ENCODE data around the gene SLC66A3.

SLC66A3 gene

GRCh38 chr2:11155381-11156035 lies at the start of gene SLC66A3:
Gene SLC66A3 (plus strand): TSS chr2:11155467. CDS start chr2:11155547, 80 bp downstream.
- no peak for DNase-seq

DNA sequence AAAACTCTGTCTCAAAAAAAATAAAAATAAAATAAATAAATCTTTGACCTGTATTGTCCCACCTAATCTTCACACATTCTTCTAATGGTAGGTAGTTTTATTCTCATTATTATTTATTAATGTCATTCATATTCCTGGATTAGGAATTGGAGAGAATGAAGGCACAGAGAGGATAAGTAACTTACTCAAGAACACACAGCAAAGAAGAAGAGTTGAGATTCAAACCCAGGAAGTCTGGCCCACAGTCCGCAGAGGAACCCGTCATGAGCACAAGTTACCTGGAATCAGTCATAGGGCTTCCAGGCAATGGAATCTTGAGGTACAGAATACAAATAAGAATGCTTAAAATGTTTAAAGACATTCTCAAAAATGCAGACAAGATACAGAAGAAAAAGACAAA lies 46.3 kb upstream of the SLC66A3 start:
- DNase-seq: no peak

DNA sequence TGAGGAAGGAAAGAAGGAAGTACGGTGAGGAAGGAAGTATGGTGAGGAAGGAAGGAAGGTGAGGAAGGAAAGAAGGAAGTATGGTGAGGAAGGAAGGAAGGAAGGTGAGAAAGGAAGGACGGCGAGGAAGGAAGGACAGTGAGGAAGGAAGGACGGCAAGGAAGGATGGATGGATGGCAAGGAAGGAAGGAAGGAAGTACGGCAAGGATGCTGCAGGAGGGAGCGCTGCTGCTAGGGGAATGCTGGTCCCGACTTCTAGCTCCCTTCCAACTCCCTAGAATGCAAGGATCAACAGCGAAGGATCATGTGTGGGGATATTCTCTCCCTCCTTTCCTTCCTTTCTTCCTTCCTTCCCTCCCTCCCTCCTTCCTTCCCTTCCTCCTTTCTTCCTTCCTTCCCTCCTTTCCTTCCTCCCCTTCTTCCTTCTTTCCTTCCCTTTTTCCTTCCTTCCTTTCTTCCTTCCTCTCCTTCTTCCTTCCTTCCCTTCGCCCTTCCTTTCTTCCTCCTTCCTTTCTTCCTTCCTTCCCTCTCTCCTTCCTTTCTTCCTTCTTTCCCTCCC lies 42.3 kb upstream of the SLC66A3 start:
- no peak for DNase-seq

DNA sequence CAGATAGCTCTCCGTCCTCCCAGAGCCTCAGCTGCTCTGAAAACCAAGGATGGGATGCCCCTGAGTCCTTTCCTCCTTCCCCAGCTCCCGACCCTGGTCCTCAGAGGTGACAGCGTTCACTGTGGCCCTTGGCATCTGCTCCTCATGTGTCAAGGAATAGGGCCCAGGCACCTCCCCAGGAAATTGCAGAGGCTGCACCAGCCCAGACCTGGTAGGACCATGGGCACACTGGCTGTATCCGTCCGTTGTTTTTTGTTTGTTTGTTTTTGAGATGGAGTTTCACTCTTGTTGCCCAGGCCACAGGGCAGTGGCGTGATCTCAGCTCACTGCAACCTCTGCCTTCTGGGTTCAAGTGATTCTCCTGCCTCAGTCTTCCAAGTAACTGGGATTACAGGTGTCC lies 37.5 kb upstream of the SLC66A3 start:
- no peak for DNase-seq

GRCh38 chr2:11118761-11119160 lies 36.5 kb upstream of the SLC66A3 start:
- DNase-seq: no peak

- no peak for DNase-seq
Measured at GRCh38 chr2:11121099-11121822, 34.0 kb upstream of the SLC66A3 start.

GRCh38 chr2:11121823-11122155 lies 33.5 kb upstream of the SLC66A3 start:
- no peak for DNase-seq

GRCh38 chr2:11122380-11122779 lies 32.9 kb upstream of the SLC66A3 start:
- DNase-seq: no peak

DNA sequence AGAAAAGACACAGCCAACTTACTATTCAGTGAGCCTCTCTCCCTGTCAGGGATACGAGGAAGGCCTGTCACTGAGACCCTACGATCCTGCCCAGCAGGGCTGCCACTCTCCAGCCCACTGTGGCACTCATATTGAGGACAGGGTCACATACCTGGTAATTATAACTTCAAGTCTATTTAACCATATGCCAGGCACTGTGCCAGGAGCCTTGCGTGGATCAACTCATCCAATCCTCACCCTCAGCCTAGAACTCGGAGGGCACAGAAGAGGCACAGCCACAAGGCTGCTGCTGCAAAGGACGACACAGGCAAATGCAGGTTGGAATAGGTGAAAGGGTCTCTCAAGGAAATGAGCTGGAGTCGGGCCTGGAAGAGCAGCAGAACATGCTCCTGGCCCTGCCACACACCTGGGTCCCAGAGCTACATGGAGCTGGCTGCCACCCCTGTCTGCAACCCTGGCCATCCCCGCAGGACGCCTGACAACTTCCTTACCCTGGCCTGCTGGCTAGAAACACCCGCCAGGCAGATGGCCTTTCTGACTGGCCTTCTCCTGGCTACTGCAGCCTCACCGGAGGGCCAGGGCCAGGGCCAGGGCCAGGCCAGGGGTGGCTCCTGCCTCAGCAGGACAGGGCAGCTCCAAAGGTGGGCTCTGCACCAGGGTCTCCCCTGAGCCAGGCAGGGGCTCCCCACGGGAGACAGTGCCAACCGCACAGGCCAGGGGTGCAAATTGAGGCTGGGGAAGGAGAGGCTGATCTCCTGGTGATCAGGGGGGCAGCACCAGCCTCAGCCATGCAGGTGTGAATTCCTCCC lies 32.1 kb upstream of the SLC66A3 start:
- DNase-seq: no peak

GRCh38 chr2:11123856-11124759 lies 31.2 kb upstream of the SLC66A3 start:
- peak; percentile 52 for DNase-seq

GRCh38 chr2:11124760-11125068 lies 30.6 kb upstream of the SLC66A3 start:
- DNase-seq: no peak

DNA sequence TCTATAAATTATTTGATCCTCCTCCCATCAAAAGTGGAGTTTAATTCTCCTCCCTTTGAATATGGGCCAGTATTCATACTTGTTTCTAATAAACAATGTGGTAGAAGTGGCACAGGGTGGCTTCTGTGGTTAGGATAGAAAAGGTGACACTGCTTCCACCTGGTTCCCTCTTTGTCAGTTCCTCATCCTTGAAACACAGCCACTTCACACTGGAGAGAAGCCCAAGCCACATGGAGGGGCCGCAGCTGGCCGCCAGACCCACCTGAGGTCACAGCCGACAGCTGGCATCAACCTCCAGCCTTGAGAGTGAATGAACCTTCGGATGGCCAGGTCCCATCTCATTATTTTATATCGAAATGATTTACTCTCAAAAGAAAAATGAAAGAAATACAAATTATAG lies 27.5 kb upstream of the SLC66A3 start:
- no peak for DNase-seq

DNA sequence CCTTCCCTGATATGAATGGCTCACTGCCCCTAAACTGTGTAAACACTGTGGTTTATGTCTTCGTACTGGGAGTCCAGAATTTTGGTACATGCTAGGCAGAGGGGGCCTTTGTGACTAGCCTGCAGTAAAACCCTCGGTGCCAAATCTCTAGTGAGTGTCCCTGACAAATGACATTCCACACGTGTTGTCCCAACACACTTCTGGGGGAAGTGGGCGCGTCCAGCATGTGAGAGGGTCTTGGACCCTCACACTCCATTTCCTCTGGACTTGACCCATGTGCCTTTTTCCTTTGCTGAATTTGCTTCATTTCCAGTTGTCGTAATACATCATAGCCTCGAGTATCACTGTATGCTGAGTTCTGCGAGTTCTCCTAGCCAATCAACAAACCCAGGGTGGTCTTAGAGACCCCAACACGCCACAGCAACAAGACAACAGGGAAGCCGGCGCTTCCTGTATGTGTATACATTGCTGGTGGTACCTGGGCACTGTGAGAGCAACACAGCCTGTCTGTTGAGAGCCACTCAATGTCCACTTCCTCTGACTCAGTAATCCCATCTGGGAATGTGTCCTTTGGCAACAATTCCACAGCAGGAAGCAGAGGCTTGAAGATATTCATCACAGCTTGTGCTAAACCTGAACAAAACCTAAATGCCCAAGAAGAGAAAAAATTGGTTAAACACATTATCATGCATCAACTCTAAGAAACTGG lies 26.9 kb upstream of the SLC66A3 start:
- no peak for DNase-seq

DNA sequence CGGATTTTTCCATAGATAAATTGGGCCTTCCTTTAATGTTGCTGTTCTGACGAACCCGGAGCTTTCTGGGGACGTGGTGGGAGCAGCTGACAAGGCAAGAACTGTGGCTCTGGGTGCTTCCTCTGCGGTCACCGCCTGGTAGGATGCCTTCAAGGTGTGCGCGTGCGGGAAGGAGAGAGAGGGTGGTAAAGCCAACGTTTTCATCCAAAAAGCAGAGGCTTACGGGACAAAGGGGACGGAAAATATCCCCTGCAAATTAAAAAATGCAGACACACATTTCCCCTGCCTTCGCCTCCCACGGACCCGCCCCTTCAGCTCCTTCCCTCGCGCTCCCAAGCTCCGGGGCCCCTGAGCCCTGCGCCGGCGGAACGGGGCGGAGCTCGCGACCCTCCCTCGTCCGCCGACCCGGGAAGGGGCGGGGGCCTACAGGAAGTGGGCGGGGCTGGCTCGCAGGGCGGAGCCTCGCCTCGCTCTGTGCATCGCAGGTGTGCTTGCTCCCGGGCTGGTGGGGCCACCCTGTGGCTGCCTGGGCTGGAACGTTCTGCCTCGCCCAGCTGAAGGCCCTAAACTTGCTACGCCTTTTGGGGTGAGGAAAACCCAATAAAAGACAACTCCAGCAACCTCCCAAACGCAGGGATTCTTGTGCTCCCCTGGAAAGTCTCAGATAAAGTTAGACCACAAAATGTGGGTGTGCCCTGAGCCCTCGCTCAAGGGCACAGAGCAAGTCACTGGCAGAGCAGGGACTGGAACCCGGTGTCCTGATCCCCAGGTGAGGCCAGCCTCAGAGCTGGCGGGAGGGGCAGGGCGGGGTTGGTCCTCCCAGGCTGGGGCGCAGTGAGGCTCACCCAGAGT lies 25.4 kb upstream of the SLC66A3 start:
- peak; percentile 80 for DNase-seq

GRCh38 chr2:11131166-11131920 lies 23.9 kb upstream of the SLC66A3 start:
- DNase-seq: no peak

DNA sequence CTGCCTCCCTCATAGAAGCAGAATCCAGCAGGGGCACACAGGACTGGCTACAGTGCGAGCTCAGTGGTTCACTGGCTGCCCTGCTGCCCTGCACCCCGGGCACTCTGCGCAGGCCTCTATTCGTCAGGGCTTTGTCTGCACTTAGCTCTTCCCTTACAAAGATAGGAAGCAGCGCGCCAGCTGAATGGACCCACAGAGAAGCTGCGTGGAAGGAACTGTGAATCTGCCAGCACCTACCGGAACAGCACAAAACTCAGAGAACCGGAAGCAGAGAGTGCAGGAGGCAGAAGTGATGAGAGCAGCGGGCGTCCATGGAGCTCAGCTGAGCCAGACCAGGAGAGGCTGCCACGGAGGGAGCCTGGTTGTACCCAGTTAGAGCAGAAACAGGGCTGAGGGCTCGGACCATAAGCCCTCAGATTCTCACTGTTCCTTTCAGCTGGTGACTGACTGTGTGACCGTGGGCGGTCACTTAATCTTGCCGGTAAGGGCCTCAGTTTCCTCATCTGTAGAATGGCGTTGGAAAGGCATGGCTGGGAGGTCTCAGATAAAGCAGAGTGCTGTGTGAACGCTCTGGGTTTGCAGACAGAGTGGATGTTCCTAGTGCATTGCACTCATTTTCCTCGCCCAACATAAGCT lies 23.1 kb upstream of the SLC66A3 start:
- no peak for DNase-seq

- DNase-seq: no peak
Measured at GRCh38 chr2:11133238-11133935, 21.9 kb upstream of the SLC66A3 start.

GRCh38 chr2:11133936-11134320 lies 21.3 kb upstream of the SLC66A3 start:
- DNase-seq: no peak

DNA sequence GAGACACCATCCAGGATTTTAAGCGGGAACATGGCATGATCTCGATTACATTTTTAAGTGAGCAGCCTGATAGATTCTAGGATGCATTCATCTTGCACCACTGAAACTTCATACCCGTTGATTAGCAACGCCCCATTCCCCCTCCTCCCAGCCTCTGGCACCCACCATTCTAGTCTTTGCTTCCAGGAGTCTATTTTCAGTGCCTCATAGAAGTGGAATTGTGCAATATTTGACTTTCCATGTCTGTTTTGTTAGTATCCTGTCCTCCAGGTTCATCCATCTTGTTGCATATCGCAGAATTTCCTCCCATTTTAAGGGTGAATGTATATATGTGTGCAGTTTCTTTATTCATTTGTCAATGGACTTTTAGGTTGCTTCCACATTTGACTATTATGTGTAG lies 20.9 kb upstream of the SLC66A3 start:
- DNase-seq: no peak
